Neural progenitor cell (in vitro differentiated cells): ENCODE data around the gene PLP1.
"Not testable (repeated sequence)": the region's sequence is repeated elsewhere in the genome, so short reads cannot be mapped to it uniquely, and the experiment has no call there.

Experiments used
- EZH2 ChIP-seq: fragments of 200-600 bp; sonication (generic); IDR thresholded peaks from 2 replicates; pipeline ENCODE4 v1.6.1; 2017; ENCODE audit warnings: antibody characterized with exemption, mild to moderate bottlenecking, moderate library complexity
- EZH2phosphoT487 ChIP-seq: fragments of 200-600 bp; sonication (generic); IDR thresholded peaks from 2 replicates; pipeline ENCODE4 v1.6.1; 2017; ENCODE audit warnings: antibody characterized with exemption
- TF ChIP-seq, protein P1 (sequence below): fragments of 200-600 bp; sonication (generic); IDR thresholded peaks from 2 replicates; pipeline ENCODE4 v1.5.1; 2017; ENCODE audit warnings: antibody characterized with exemption, mild to moderate bottlenecking

DNA sequence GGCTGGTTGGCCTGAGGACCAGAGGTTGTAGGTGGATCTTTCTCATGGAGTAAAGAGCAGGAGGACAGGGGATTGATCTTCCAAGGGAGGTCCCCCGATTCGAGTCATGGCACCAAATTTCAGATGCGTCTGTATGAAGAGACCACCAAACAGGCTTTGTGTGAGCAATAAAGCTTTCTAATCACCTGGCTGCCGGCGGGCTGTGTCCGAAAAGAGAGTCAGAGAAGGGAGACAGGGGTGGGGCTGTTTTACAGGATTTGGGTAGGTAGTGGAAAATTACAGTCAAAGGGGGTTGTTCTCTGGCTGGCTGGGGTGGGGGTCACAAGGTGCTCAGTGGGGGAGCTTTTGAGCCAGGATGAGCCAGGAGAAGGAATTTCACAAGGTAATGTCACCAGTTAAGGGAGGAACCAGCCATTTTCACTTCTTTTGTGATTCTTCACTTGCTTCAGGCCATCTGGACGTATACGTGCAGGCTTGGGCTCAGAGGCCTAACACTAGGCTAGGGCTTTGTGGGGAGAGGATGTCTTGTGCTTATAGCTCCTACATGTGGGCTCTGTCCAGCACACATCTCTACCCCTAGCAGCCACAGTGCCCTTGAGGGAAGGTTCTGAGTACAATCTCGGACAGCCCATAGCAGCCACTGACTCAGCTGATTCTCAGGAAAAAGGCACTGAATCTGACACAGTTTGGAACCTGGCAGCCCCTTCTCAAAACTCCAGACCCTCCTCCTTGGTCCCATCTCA lies 9.7 kb upstream of the PLP1 start:
- TF ChIP-seq, protein P1, sequence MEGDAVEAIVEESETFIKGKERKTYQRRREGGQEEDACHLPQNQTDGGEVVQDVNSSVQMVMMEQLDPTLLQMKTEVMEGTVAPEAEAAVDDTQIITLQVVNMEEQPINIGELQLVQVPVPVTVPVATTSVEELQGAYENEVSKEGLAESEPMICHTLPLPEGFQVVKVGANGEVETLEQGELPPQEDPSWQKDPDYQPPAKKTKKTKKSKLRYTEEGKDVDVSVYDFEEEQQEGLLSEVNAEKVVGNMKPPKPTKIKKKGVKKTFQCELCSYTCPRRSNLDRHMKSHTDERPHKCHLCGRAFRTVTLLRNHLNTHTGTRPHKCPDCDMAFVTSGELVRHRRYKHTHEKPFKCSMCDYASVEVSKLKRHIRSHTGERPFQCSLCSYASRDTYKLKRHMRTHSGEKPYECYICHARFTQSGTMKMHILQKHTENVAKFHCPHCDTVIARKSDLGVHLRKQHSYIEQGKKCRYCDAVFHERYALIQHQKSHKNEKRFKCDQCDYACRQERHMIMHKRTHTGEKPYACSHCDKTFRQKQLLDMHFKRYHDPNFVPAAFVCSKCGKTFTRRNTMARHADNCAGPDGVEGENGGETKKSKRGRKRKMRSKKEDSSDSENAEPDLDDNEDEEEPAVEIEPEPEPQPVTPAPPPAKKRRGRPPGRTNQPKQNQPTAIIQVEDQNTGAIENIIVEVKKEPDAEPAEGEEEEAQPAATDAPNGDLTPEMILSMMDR = not testable (repeated sequence)
- not testable (repeated sequence) for TF ChIP-seq EZH2, EZH2phosphoT487
